Caco-2 (cell line): ENCODE data around the gene FOXO3. TPM values are rescaled to one million over a fixed set of nuclear protein-coding genes. Genes with fewer than 3 reads are reported as not detected.
A peak's percentile ranks its signal among the peaks of the same experiment; 100 is the strongest.

Source experiments
- BruUV-seq: library from RNA; stranded (reverse); fragments of 400-500 nt; replicated peaks from 2 replicates; lab custom pipeline; 2021; lab: Mats Ljungman, UMichigan
- CTCF ChIA-PET: fragments of 300-600 bp; sonication (Branson Sonifier 250); formaldehyde crosslinking; loops from one replicate; lab custom pipeline; 2022; ENCODE audit warnings: antibody characterized with exemption; lab: Charles Lee
- POLR2A ChIA-PET: fragments of 300-600 bp; sonication (Branson Sonifier 250); formaldehyde crosslinking; loops from one replicate; lab custom pipeline; 2022; ENCODE audit warnings: antibody characterized with exemption; lab: Charles Lee
- DNase-seq, 2 experiments: peaks; one replicate each; pipeline versions ENCODE4 v3.0.0 to v3.0.0-alpha.2; 2020 to 2022
- H3K27me3 ChIP-seq: replicated peaks from 2 replicates; pipeline ENCODE4 v1.6.0; 2011; ENCODE audit warnings: low read length; ENCODE audit not compliant: control insufficient read depth, insufficient read depth
- H3K36me3 ChIP-seq: 2 replicates; pipeline ENCODE4 v1.5.1; 2011; ENCODE audit warnings: low read length; ENCODE audit not compliant: control insufficient read depth, insufficient read depth
- H3K4me1 ChIP-seq: fragments of 250-450 bp; sonication (Bioruptor Pico); 2 replicates; pipeline ENCODE4 v1.5.1; 2020; ENCODE audit warnings: mild to moderate bottlenecking
- H3K4me3 ChIP-seq: 2 replicates; pipeline ENCODE4 v1.5.1; 2011; ENCODE audit warnings: low read depth, mild to moderate bottlenecking, control low read depth, low read length
- H3K9me3 ChIP-seq: fragments of 250-450 bp; sonication (Bioruptor Pico); 2 replicates; pipeline ENCODE4 v1.5.1; 2020; ENCODE audit warnings: mild to moderate bottlenecking, moderate library complexity
- H3K27ac Mint-ChIP-seq: one replicate; pipeline ENCODE4 v1.8.0; 2022; ENCODE audit warnings: mixed read lengths; ENCODE audit not compliant: unreplicated experiment
- H3K27me3 Mint-ChIP-seq: one replicate; pipeline ENCODE4 v1.8.0; 2022; ENCODE audit warnings: mixed read lengths; ENCODE audit not compliant: insufficient read depth, unreplicated experiment
- H3K36me3 Mint-ChIP-seq: one replicate; pipeline ENCODE4 v1.8.0; 2022; ENCODE audit warnings: mild to moderate bottlenecking, mixed read lengths; ENCODE audit not compliant: insufficient read depth, unreplicated experiment
- H3K4me1 Mint-ChIP-seq: one replicate; pipeline ENCODE4 v1.8.0; 2022; ENCODE audit warnings: low read depth, mixed read lengths; ENCODE audit not compliant: unreplicated experiment
- H3K4me3 Mint-ChIP-seq: one replicate; pipeline ENCODE4 v1.8.0; 2022; ENCODE audit warnings: mild to moderate bottlenecking, moderate library complexity, mixed read lengths; ENCODE audit not compliant: unreplicated experiment
- H3K9me3 Mint-ChIP-seq: one replicate; pipeline ENCODE4 v1.8.0; 2022; ENCODE audit warnings: mixed read lengths; ENCODE audit not compliant: unreplicated experiment
- CTCF ChIP-seq, 2 experiments: fragments of 200-600 bp in 1 of 2; IDR thresholded peaks; 1 replicate in 1 of 2; 2 replicates in 1 of 2; pipeline versions ENCODE4 v1.5.1 to v1.8.0; 2011 to 2022; ENCODE audit warnings: antibody characterized with exemption in 1 of 2, control low read depth in 1 of 2, inconsistent platforms in 1 of 2, low read depth in 1 of 2, low read length in 1 of 2, mild to moderate bottlenecking in 1 of 2, moderate library complexity in 1 of 2; ENCODE audit not compliant: insufficient read depth in 1 of 2, severe bottlenecking in 1 of 2, unreplicated experiment in 1 of 2
- intact Hi-C: fragments of 100-400 bp; cut with micrococcal nuclease; formaldehyde crosslinking; loops from one replicate; pipeline ENCODE4 v1.10.0; 2022; ENCODE audit not compliant: unreplicated experiment
- total RNA-seq: library from RNA; stranded (reverse); gene quantifications from 2 replicates; pipeline ENCODE4 v1.2.3, GENCODE V29; 2022

The FOXO3 gene
- total RNA-seq, 1 experiment from 2014 or later: 34.3 TPM

- Histone ChIP-seq H3K9me3 (no peaks in the 10 kb centered on the region), H3K27me3 (no peaks in the 10 kb centered on the region), H3K4me1 (peaks cover 8% of the 10 kb centered on the region), H3K4me3 (no peak overlapping the region), H3K36me3 (no peaks in the 10 kb centered on the region)
- Mint-ChIP-seq H3K27ac (no peak overlapping the region), H3K4me1 (peaks cover 9% of the 10 kb centered on the region), H3K9me3 (no peaks in the 10 kb centered on the region), H3K27me3 (no peaks in the 10 kb centered on the region), H3K36me3 (no peaks in the 10 kb centered on the region), H3K4me3 (no peak overlapping the region)
- no TSS peak for BruUV-seq
- CTCF ChIA-PET: no interaction called here
- intact Hi-C loops: no loop called here
- POLR2A ChIA-PET: no interaction called here
- TF ChIP-seq CTCF (IDR thresholded peaks at IDR 0.05; ENCODE audit: insufficient read depth in 1 of 2, low read depth in 1 of 2, low read length in 1 of 2, severe bottlenecking in 1 of 2, unreplicated experiment in 1 of 2): no peak
- no peak for DNase-seq
Observed at GRCh38 chr6:108521616-108522107, 39.1 kb upstream of the FOXO3 start.

GRCh38 chr6:108523697-108524096 lies 37.0 kb upstream of the FOXO3 start:
- ChIA-PET POLR2A (no interaction called here), CTCF (no interaction called here)
- no peak for DNase-seq
- peaks cover 9% of the 10 kb centered on the region for H3K4me1 Mint-ChIP-seq
- Histone ChIP-seq H3K9me3 (no peaks in the 10 kb centered on the region), H3K4me1 (peaks cover 8% of the 10 kb centered on the region), H3K4me3 (no peak overlapping the region), H3K36me3 (no peaks in the 10 kb centered on the region), H3K27me3 (no peaks in the 10 kb centered on the region)
- H3K9me3 Mint-ChIP-seq: no peaks in the 10 kb centered on the region
- H3K27me3 Mint-ChIP-seq: no peaks in the 10 kb centered on the region
- H3K36me3 Mint-ChIP-seq: no peaks in the 10 kb centered on the region
- no peak for TF ChIP-seq CTCF (IDR thresholded peaks at IDR 0.05; ENCODE audit: insufficient read depth in 1 of 2, low read depth in 1 of 2, low read length in 1 of 2, severe bottlenecking in 1 of 2, unreplicated experiment in 1 of 2)
- no peak overlapping the region for H3K4me3 Mint-ChIP-seq
- no TSS peak for BruUV-seq
- intact Hi-C loops: no loop called here
- H3K27ac Mint-ChIP-seq: no peak overlapping the region

- intact Hi-C loops: no loop called here
- POLR2A ChIA-PET: no interaction called here
Observed at GRCh38 chr6:108524528-108525248, 36.0 kb upstream of the FOXO3 start.

More at GRCh38 chr6:108524528-108525248, 36.0 kb upstream of the FOXO3 start:
- no peak for DNase-seq
- Histone ChIP-seq H3K27me3 (no peaks in the 10 kb centered on the region), H3K9me3 (no peaks in the 10 kb centered on the region), H3K4me3 (no peak overlapping the region), H3K36me3 (no peaks in the 10 kb centered on the region), H3K4me1 (peaks cover 8% of the 10 kb centered on the region)
- BruUV-seq: no TSS peak
- CTCF ChIA-PET: interaction anchor here (0.7 kb wide), 1 partner anchor 157 kb away, joined by 3 read pairs; no protein-coding TSS in a partner anchor
- H3K9me3 Mint-ChIP-seq: no peaks in the 10 kb centered on the region
- peaks cover 9% of the 10 kb centered on the region for H3K4me1 Mint-ChIP-seq
- peak overlapping the region; percentile 37 for H3K27ac Mint-ChIP-seq
- H3K36me3 Mint-ChIP-seq: no peaks in the 10 kb centered on the region
- peak overlapping the region; percentile 50 for H3K4me3 Mint-ChIP-seq
- H3K27me3 Mint-ChIP-seq: no peaks in the 10 kb centered on the region
- TF ChIP-seq CTCF (IDR thresholded peaks at IDR 0.05; ENCODE audit: insufficient read depth in 1 of 2, low read depth in 1 of 2, low read length in 1 of 2, severe bottlenecking in 1 of 2, unreplicated experiment in 1 of 2): no peak
